OCI-LY7 (cell line): Measurements from ENCODE around the gene THUMPD1. TPM values are rescaled to one million over a fixed set of nuclear protein-coding genes. Genes with fewer than 3 reads are reported as not detected.

ENCODE experiments used
- BruUV-seq: library from RNA; stranded (reverse); fragments of 400-500 nt; replicated peaks from 2 replicates; lab custom pipeline; 2021; lab: Mats Ljungman, UMichigan
- CTCF ChIA-PET: fragments of 300-600 bp; sonication (Branson Sonifier 250); formaldehyde crosslinking; loops from one replicate; lab custom pipeline; 2022; ENCODE audit warnings: antibody characterized with exemption; ENCODE audit not compliant: unreplicated experiment; lab: Charles Lee
- POLR2A ChIA-PET: fragments of 300-600 bp; sonication (Branson Sonifier 250); formaldehyde crosslinking; loops from one replicate; lab custom pipeline; 2022; ENCODE audit warnings: antibody characterized with exemption; lab: Charles Lee
- DNase-seq: peaks from one replicate; pipeline ENCODE4 v3.0.0-alpha.2; 2015; ENCODE audit warnings: low spot score
- H2AFZ ChIP-seq: fragments of 200-600 bp; sonication (generic), shearing (Covaris generic); 2 replicates; pipeline ENCODE4 v1.6.1; 2014; ENCODE audit warnings: mild to moderate bottlenecking, antibody characterized with exemption, low read length, moderate library complexity
- H3K27ac ChIP-seq: fragments of 200-600 bp; sonication (generic); 2 replicates; pipeline ENCODE4 v1.5.1; 2014; ENCODE audit warnings: mixed run types, low read depth, mild to moderate bottlenecking, moderate library complexity, low read length, inconsistent platforms; ENCODE audit not compliant: poor library complexity, severe bottlenecking
- H3K36me3 ChIP-seq: fragments of 200-600 bp; sonication (generic); 2 replicates; pipeline ENCODE4 v1.6.1; 2014; ENCODE audit warnings: mild to moderate bottlenecking, antibody characterized with exemption, low read length, moderate library complexity, mixed read lengths; ENCODE audit not compliant: insufficient read depth
- H3K4me1 ChIP-seq: fragments of 200-600 bp; sonication (generic); 2 replicates; pipeline ENCODE4 v1.5.1; 2014; ENCODE audit warnings: mild to moderate bottlenecking, low read length; ENCODE audit not compliant: insufficient read depth, poor library complexity, severe bottlenecking
- H3K4me2 ChIP-seq: fragments of 200-600 bp; sonication (generic); 2 replicates; pipeline ENCODE4 v1.6.1; 2014; ENCODE audit warnings: mild to moderate bottlenecking, low read length
- H3K4me3 ChIP-seq: fragments of 200-600 bp; sonication (generic); 2 replicates; pipeline ENCODE4 v1.5.1; 2014; ENCODE audit warnings: mild to moderate bottlenecking, low read depth, low read length; ENCODE audit not compliant: poor library complexity, severe bottlenecking
- H3K79me2 ChIP-seq: fragments of 200-600 bp; sonication (generic); 2 replicates; pipeline ENCODE4 v1.6.1; 2016; ENCODE audit warnings: low read depth, mild to moderate bottlenecking, low read length, moderate library complexity, mixed read lengths; ENCODE audit not compliant: insufficient read depth
- H3K9me2 ChIP-seq: fragments of 200-600 bp; sonication (generic); 2 replicates; pipeline ENCODE4 v1.6.1; 2016; ENCODE audit warnings: mild to moderate bottlenecking, low read length, mixed read lengths; ENCODE audit not compliant: insufficient read depth
- H3K9me3 ChIP-seq: fragments of 200-600 bp; sonication (generic); 2 replicates; pipeline ENCODE4 v1.6.1; 2014; ENCODE audit warnings: mild to moderate bottlenecking, mixed run types, low read length, mixed read lengths
- H4K20me1 ChIP-seq: fragments of 200-600 bp; sonication (generic); 2 replicates; pipeline ENCODE4 v1.6.1; 2014; ENCODE audit warnings: mild to moderate bottlenecking, antibody characterized with exemption, low read length, moderate library complexity, mixed read lengths; ENCODE audit not compliant: insufficient read depth
- EZH2phosphoT487 ChIP-seq: fragments of 200-600 bp; sonication (generic); IDR thresholded peaks from 2 replicates; pipeline ENCODE4 v1.6.1; 2018; ENCODE audit warnings: low read depth, borderline replicate concordance, mild to moderate bottlenecking, mixed run types, antibody characterized with exemption, low read length, moderate library complexity, mixed read lengths
- intact Hi-C: fragments of 100-400 bp; cut with micrococcal nuclease; formaldehyde crosslinking; loops from one replicate; pipeline ENCODE4 v1.10.0; 2022; ENCODE audit not compliant: unreplicated experiment
- total RNA-seq, 2 experiments: library from RNA; depleted of rRNA in 1 of 2; stranded (reverse); fragments of >200 nt in 1 of 2; shearing (Covaris generic) in 1 of 2; gene quantifications; 2 replicates each; pipeline ENCODE4 v1.2.3, GENCODE V29; 2014 to 2022
- TF ChIP-seq, protein P1 (sequence below): fragments of 200-600 bp; sonication (generic); conservative IDR thresholded peaks from 2 replicates; pipeline ENCODE4 v1.5.1; 2014; ENCODE audit warnings: mild to moderate bottlenecking, antibody characterized with exemption, low read length, moderate library complexity, mixed read lengths

THUMPD1 gene
- total RNA-seq, 2 experiments from 2014 or later: 48.2 to 48.3 TPM

DNA sequence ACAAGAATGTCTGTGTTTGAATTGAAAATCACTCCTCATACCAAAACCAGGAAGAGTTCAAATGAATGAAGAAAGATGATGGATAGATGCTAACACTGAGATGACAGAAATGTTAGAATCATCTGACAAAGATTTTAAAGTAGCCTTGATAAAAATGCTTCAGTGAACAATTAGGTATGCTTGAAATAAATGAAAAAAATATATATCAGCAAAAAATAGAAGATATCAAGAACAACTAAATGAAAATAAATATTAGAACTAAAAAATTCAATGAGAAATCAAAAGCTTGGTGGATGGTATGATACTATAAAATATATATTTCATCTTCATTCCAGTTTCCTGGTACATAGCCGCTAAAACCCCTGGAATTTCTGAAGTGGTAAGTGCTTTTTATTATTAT lies 13.6 kb upstream of the THUMPD1 start:
- no peaks in the 10 kb centered on the region for H3K36me3 ChIP-seq
- no peak overlapping the region for H3K4me3 ChIP-seq
- no peaks in the 10 kb centered on the region for H3K9me3 ChIP-seq
- POLR2A ChIA-PET: interaction anchor here (0.6 to 1.1 kb wide), 2 partner anchors 13 to 23 kb away, joined by 3 to 4 read pairs; partner anchors contain the start of gene THUMPD1
- intact Hi-C loops: no loop called here
- no peak for DNase-seq
- peaks cover 5% of the 10 kb centered on the region for H3K4me1 ChIP-seq
- no peak for TF ChIP-seq EZH2phosphoT487
- TF ChIP-seq, protein P1, sequence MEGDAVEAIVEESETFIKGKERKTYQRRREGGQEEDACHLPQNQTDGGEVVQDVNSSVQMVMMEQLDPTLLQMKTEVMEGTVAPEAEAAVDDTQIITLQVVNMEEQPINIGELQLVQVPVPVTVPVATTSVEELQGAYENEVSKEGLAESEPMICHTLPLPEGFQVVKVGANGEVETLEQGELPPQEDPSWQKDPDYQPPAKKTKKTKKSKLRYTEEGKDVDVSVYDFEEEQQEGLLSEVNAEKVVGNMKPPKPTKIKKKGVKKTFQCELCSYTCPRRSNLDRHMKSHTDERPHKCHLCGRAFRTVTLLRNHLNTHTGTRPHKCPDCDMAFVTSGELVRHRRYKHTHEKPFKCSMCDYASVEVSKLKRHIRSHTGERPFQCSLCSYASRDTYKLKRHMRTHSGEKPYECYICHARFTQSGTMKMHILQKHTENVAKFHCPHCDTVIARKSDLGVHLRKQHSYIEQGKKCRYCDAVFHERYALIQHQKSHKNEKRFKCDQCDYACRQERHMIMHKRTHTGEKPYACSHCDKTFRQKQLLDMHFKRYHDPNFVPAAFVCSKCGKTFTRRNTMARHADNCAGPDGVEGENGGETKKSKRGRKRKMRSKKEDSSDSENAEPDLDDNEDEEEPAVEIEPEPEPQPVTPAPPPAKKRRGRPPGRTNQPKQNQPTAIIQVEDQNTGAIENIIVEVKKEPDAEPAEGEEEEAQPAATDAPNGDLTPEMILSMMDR: no peak
- no peak overlapping the region for H3K4me2 ChIP-seq
- CTCF ChIA-PET: no interaction called here
- H4K20me1 ChIP-seq: no peaks in the 10 kb centered on the region
- H3K9me2 ChIP-seq: no peaks in the 10 kb centered on the region
- H2AFZ ChIP-seq: no peak overlapping the region
- H3K27ac ChIP-seq: no peak overlapping the region
- no TSS peak for BruUV-seq
- no peaks in the 10 kb centered on the region for H3K79me2 ChIP-seq

DNA sequence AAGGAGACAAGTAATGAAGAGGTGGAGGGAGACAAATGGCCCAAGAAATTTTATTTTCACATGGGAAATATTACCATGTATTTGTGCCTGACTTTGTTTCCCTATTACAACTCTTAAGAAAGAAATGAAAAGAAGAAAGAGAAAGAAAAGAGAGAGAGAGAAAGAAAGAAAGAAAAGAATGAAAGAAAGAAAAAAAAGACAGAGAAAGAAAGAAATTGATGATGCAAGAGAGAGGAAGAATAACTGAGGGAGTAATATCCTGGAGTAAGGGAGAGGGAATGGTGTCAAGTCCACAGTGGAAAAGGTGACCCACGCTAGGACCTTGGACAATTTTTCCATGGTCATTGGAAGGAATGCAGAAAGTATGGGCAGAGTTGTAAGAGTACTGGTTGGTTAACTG lies 12.1 kb upstream of the THUMPD1 start:
- no peaks in the 10 kb centered on the region for H3K4me1 ChIP-seq
- H3K27ac ChIP-seq: no peak overlapping the region
- no peak for DNase-seq
- H2AFZ ChIP-seq: no peak overlapping the region
- no peaks in the 10 kb centered on the region for H3K79me2 ChIP-seq
- H3K9me3 ChIP-seq: no peaks in the 10 kb centered on the region
- ChIA-PET POLR2A (no interaction called here), CTCF (no interaction called here)
- H3K9me2 ChIP-seq: no peaks in the 10 kb centered on the region
- TF ChIP-seq EZH2phosphoT487: no peak
- TF ChIP-seq, protein P1: no peak
- no peak overlapping the region for H3K4me2 ChIP-seq
- H3K36me3 ChIP-seq: no peaks in the 10 kb centered on the region
- intact Hi-C loops: no loop called here
- BruUV-seq: no TSS peak
- H4K20me1 ChIP-seq: no peaks in the 10 kb centered on the region
- H3K4me3 ChIP-seq: no peak overlapping the region

DNA sequence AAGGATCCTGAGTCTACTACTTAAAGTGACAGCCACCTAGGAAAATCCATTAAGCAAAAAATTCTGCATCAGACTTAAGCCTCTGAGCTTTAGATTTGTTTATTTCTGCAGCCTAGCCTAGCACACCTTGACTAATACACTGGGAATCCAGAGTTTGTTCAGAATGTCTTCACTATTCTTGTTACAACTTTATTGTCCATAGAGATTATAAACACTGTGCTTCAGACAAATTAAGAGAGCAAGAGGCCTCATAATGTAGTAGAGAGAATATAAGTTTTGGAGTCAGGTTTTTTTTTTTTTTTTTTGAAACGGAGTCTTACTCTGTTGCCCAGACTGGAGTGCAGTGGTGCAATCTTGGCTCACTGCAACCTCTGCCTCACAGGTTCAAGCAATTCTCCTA lies 8.9 kb upstream of the THUMPD1 start:
- no peak for DNase-seq
- ChIA-PET POLR2A (interaction anchor here (0.7 kb wide), 1 partner anchor 154 kb away, joined by 3 read pairs; no protein-coding TSS in a partner anchor), CTCF (no interaction called here)
- Histone ChIP-seq H3K9me3 (peaks cover 13% of the 10 kb centered on the region; the same call in 1 of the 2 replicates), H2AFZ (no peak overlapping the region), H3K9me2 (no peaks in the 10 kb centered on the region), H3K4me2 (no peak overlapping the region), H3K36me3 (no peaks in the 10 kb centered on the region), H4K20me1 (no peaks in the 10 kb centered on the region), H3K4me1 (no peaks in the 10 kb centered on the region), H3K27ac (no peak overlapping the region), H3K4me3 (no peak overlapping the region), H3K79me2 (no peaks in the 10 kb centered on the region)
- intact Hi-C loops: no loop called here
- no TSS peak for BruUV-seq
- TF ChIP-seq EZH2phosphoT487: no peak
